GM18526 (cell line): ENCODE measurements around the gene RABGGTA.

Experiments used
- POLR2A ChIP-seq: IDR thresholded peaks from 3 replicates; pipeline ENCODE4 v1.6.1; 2011; ENCODE audit not compliant: insufficient read length; ENCODE audit errors: extremely low read depth

The RABGGTA gene

GRCh38 chr14:24292118-24292807 is 20.9 kb upstream of the RABGGTA start:
- TF ChIP-seq POLR2A = no peak

GRCh38 chr14:24291446-24292117 is 20.2 kb upstream of the RABGGTA start:
- no peak for TF ChIP-seq POLR2A

GRCh38 chr14:24290746-24291145 is 19.3 kb upstream of the RABGGTA start:
- TF ChIP-seq POLR2A = no peak

GRCh38 chr14:24289649-24290280 is 18.4 kb upstream of the RABGGTA start:
- TF ChIP-seq POLR2A = no peak

DNA sequence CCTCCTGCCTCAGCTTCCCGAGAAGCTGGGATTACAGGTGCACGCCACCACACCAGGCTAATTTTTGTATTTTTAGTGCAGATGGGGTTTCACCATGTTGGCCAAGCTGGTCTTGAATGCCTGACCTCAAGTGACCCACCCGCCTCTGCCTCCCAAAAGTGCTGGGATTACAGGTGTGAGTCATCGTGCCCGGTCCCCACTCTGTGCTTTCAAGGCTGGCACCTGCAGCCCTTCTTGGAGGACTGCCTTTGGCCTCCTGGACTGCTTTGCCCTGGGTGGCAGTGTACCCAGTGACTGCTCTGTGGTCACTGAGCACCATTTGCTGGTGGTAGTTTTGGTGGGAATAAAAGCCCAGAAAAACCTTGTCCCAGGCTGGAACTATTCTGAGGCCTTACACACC is 15.6 kb upstream of the RABGGTA start:
- TF ChIP-seq POLR2A = no peak

DNA sequence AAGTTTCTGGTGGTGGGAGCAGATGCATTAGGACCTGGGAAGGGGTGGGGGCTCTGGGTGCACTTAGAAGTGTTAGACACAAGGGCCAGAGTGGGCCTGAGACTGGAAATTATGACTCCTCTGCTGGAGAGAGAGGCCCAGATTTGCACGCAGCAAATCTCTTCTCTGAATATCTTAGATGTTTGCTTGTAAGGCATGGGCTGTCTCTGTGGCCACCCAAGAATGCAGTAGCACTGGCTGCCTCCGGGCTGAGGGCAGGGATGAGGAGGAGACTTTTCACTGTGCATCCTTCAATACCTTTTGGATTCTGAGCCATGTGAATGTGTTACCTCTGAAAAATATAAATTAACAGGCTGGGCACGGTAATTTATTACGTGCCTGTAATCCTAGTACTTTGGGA is 14.0 kb upstream of the RABGGTA start:
- TF ChIP-seq POLR2A = no peak

GRCh38 chr14:24284501-24285035 is 13.2 kb upstream of the RABGGTA start:
- TF ChIP-seq POLR2A = no peak

- TF ChIP-seq POLR2A = no peak
These were observed 12.5 kb upstream of the RABGGTA start for GRCh38 chr14:24283796-24284460.

DNA sequence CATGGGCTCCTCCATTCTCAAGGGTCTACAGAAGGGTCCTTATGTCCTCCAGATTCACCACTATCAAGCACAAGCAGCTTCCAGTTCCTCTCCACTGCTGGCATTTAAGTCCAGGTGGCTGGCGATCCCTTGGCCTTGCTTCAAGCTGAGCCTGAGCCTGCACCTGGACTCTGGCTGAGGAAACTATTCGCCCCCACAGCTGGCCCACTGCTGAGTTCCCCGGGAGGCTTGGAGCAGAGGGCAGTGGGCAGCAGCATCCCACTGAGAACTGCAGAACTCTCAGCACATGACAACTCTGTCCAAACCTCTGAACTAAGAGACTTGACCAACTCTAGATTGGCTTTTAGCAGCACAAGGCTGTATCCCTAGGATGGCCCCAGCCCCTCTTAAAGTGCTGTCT is 11.3 kb upstream of the RABGGTA start:
- TF ChIP-seq POLR2A = no peak

DNA sequence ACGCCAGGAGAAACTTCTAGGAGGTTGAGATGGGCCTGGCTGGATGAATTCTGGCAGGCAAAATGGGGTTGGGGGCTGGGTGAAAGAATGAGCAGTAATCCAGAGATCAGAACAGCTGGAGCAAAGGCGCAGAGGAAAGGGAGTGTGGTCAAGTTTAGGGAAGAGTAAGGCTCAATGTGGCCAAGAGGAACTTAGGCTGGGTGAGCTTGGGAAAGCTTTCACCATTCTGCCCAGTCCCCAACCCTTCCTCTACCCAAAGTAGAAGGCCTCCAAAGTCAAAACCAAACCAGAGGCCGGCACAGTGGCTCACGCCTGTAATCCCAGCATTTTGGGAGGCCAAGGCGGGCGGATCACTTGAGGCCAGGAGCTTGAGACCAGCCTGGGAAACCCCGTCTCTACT is 10.2 kb upstream of the RABGGTA start:
- no peak for TF ChIP-seq POLR2A

DNA sequence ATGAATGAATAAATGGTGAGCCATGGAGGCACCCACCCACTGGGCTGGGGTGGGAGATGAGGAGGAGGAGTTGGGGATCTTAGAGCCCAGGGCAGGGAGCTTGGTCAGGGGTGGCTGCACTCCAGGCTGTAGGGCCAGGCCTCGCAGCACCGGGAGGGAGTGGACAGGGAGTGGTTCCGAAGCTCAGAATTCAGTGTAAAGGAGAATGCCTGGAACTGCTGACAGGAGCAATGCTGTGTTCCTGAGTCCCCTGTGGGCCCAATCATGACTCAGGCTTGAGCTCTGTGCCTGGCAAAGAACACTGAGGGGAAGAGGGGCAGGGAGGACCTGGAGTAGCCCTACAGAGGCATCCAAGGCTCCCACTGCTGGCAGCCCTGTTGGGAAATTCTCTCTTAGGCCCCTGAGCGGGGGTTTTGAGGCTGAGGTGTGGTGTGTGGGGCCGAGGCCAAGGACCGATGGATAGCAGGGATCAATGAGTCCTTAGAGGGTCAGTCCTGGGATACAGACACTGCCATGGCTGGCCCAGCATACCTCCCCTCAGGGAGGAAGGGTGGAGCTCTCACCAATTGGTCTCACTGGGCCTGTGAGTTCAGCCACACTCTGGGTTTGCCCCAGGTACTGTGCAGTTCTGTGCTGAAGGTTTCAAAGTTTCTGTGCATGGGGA is 9.5 kb upstream of the RABGGTA start:
- TF ChIP-seq POLR2A = no peak

DNA sequence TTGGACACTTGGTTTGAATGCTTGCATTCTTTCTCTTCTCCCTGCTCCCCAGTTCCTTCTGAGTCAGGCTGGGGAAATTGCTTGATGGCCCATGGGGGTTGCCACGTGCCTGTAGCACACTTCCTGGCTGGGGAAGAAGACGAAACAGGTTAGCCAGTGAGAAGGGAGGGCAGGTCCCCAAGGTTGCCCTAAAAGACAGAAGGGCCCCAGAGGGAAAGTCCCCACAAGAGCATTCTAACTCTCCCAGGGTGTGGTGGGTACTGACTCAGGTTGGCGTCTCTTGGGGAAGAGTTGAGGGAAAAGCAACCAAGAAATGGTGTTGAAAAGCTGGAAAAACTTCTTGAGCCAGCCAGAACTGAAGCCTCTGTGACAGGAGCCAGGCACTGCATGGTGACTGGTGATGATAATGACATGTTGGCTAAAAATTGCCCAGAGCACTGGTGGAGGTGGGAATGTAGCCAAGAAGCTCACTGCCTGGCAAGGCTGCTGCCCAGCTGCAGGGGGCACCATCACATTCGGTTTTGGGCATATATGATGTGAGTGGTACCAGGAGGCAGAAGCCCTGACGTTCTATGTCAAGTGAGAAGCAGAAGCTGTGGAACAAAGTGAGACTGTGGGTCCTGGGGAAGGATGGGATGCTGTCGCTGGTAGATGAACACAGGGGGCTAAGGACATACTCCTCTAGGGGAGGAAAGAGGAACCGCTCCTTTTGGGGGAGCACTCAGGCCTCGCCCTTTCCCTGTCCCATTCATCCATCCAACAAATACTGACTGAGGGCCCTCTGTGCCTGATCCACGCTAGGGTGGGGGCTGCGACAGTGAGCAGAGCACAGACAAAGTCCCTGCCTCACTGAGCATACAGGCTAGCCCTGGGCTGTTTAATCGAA is 8.1 kb upstream of the RABGGTA start:
- no peak for TF ChIP-seq POLR2A

DNA sequence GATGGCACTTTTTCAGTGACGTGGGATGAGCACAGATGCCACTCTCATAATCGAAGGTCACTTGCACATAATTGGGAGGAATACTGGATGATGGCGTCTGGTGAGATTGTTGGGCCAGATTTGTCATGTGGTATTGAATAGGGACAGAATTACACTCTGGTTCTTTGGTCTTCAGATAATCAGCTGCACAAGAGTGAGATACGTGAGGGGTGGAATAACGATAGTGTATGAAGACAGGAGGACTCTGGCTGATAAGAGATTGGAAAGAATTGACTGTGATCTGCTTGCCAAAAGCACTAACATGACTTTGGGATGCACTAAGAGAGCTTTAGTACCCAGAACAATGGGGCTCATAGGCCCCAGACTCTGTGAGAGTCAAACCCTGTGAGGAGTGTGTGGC is 7.0 kb upstream of the RABGGTA start:
- no peak for TF ChIP-seq POLR2A
